ENCODE data around the gene C16orf95. TPM values are rescaled to one million over a fixed set of nuclear protein-coding genes. Genes with fewer than 3 reads are reported as not detected.

C16orf95 gene
- total and polyA plus RNA-seq, 2 experiments from 2014 or later: 8.5 to 8.6 TPM

DNA sequence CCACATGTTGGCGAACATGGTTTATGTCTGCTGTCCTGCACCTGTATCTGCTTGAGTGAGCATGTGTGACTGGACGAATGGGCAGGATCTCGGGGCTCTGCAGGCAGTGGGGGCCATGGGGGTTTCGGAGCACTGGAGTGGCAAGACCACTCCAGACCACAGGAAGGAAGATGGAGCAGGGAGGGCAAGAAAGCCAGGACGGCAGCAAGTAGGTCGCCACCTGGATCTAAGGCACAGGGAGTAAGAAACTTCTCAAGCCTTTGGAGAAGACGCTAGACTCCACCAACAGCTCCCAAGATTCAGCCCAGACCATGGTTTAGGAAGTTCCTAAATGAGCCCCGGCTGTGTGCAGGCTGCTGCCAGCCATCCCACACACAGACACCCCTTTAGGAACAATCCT lies 32.8 kb upstream of the C16orf95 start:
- H3K9me3 ChIP-seq (ENCODE audit: low read depth): no peaks in the 10 kb centered on the region
- H3K27me3 ChIP-seq: no peaks in the 10 kb centered on the region
- peaks cover 10% of the 10 kb centered on the region for H3K4me1 ChIP-seq (ENCODE audit: low read depth)
- no peak for DNase-seq (ENCODE audit: low read depth in 1 of 2, low spot score in 1 of 2)
- no peaks in the 10 kb centered on the region for H3K36me3 ChIP-seq
- no peak overlapping the region for H3K27ac ChIP-seq
- TF ChIP-seq, protein P1, sequence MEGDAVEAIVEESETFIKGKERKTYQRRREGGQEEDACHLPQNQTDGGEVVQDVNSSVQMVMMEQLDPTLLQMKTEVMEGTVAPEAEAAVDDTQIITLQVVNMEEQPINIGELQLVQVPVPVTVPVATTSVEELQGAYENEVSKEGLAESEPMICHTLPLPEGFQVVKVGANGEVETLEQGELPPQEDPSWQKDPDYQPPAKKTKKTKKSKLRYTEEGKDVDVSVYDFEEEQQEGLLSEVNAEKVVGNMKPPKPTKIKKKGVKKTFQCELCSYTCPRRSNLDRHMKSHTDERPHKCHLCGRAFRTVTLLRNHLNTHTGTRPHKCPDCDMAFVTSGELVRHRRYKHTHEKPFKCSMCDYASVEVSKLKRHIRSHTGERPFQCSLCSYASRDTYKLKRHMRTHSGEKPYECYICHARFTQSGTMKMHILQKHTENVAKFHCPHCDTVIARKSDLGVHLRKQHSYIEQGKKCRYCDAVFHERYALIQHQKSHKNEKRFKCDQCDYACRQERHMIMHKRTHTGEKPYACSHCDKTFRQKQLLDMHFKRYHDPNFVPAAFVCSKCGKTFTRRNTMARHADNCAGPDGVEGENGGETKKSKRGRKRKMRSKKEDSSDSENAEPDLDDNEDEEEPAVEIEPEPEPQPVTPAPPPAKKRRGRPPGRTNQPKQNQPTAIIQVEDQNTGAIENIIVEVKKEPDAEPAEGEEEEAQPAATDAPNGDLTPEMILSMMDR (IDR thresholded peaks at IDR 0.05; ENCODE audit: low read depth, low read length): no peak
- H3K4me3 ChIP-seq: no peak overlapping the region

DNA sequence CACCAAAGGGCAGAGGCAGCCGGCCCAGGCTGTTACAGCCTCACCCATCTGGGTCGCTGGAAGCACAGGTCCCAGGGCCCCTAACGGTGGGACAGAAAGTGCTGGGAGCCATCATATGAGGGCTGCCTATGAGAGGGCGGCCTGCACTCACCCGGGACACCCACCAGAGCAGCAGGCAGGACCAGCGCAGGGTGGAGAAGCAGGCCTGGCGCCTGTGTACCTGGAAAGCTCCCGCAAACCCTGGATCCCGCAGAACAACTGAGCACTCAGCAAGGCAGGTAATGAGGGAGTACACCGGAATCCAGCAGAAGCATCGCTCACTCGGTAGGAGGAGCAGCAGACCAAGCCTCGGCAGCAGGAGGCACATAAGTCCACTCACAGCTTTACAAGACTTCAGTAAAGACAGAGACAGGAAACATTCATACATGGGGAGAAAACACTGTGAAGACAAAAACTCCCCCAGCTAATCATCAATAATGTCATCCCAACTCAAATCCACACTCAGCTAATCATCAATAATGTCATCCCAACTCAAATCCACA lies 31.5 kb upstream of the C16orf95 start:
- Histone ChIP-seq H3K4me3 (no peak overlapping the region), H3K27ac (no peak overlapping the region), H3K27me3 (no peaks in the 10 kb centered on the region), H3K4me1 (ENCODE audit: low read depth) (peaks cover 10% of the 10 kb centered on the region), H3K36me3 (no peaks in the 10 kb centered on the region), H3K9me3 (ENCODE audit: low read depth) (no peaks in the 10 kb centered on the region)
- TF ChIP-seq, protein P1 (IDR thresholded peaks at IDR 0.05; ENCODE audit: low read depth, low read length): no peak
- no peak for DNase-seq (ENCODE audit: low read depth in 1 of 2, low spot score in 1 of 2)

DNA sequence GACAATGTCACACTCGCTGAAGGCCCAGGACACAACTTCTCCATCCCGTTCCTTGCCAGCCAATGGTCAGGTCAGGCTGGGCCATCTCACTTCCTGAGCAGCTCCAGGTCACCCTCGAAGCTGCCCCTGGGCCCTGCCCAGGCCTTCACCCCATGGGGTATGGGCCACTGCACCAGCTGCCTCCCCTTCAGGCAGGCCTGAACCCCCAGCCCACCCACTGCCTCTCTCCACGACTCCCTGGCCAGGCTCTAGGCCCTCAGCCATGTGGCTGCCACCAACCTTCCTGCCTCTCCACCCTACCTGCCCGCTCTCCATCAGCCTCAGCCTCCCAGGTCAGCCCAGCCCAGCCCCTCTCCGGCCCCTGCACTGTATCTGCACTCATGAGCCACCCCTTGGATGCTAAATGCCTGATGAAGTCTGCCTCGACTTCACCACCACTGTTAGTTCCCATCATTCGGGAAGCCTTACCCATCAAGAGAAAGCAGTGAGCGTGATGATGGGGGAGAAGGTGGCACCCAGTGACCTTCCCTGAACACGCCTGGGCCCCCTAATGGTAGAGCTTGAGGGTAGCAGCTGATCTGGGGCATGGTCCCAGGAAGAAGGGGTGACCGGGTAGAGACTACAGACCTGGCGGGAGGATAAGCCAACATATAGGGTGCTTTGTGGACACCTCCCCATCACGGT lies 30.9 kb upstream of the C16orf95 start:
- TF ChIP-seq, protein P1 (IDR thresholded peaks at IDR 0.05; ENCODE audit: low read depth, low read length): peak; percentile 4
- no peak for DNase-seq (ENCODE audit: low read depth in 1 of 2, low spot score in 1 of 2)

DNA sequence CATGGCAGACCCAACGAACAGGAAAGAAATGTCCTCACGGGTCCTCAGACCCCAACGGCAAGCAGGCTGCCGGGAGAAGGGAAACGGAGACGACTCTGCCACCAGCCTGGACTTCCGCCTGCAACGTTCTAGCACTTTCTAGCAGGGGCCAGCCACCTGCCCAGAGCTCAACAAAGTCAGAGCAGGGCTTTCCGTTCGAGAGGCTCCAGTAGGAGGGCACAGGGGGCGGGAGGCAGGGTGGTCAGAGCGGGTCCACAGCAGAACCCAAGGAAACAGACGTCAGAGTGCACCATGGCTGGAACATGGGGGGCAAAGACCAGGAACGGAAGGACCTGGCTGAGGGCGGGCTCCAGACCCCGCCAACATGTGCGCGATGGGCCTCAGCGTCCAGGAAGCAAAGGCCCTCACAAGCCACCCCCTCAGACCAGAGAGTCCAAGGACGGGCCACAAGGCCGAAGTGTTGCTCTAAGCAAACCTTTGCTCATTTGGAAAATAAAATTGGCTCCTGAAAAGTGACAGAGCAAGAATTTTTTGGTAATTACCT lies 29.4 kb upstream of the C16orf95 start:
- TF ChIP-seq, protein P1 (IDR thresholded peaks at IDR 0.05; ENCODE audit: low read depth, low read length): no peak
- Histone ChIP-seq H3K27me3 (no peaks in the 10 kb centered on the region), H3K4me3 (no peak overlapping the region), H3K36me3 (peaks cover 9% of the 10 kb centered on the region), H3K4me1 (ENCODE audit: low read depth) (peaks cover 4% of the 10 kb centered on the region), H3K27ac (no peak overlapping the region), H3K9me3 (ENCODE audit: low read depth) (no peaks in the 10 kb centered on the region)
- DNase-seq (ENCODE audit: low read depth in 1 of 2, low spot score in 1 of 2): no peak

More for the DNA sequence above, 30.9 kb upstream of the C16orf95 start:
- H3K27ac ChIP-seq: no peak overlapping the region
- H3K4me3 ChIP-seq: no peak overlapping the region
- peaks cover under 1% of the 10 kb centered on the region for H3K36me3 ChIP-seq
- H3K27me3 ChIP-seq: no peaks in the 10 kb centered on the region
- H3K9me3 ChIP-seq (ENCODE audit: low read depth): no peaks in the 10 kb centered on the region
- H3K4me1 ChIP-seq (ENCODE audit: low read depth): peaks cover 10% of the 10 kb centered on the region

DNA sequence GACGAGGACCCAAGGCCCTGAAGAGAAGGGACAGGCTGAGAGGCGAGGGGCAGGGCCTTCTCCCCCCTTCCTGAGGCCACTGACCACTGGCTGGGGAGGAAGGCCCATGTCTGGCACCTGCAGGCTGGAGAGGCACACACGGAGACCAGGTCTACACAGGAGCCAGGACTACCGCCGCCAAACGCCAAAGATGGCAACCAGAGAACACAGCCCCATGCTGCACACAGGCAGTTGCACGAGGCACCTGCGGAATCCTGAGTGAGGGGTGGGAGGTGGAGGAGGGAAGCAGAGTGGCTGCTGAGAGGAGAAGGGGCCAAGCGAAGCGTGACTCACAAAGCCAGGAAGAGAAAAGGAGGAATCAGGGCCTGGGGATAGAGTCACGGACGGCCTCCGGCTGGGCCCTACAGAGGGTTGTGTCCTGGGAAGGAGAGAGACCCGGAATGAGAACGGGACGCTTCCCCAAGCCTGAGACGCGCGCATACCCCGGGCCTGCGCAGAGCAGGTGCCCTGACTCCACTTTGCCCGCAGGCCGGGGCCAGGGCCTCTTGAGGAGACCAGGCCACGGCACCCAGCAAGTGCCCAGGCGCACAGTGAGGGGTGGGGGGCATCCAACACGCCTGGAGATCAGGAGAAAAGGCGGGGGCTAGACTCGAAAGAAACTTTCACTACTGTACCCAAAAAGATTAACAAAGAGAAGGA lies 28.7 kb upstream of the C16orf95 start:
- no peak for DNase-seq (ENCODE audit: low read depth in 1 of 2, low spot score in 1 of 2)
- H3K9me3 ChIP-seq (ENCODE audit: low read depth): no peaks in the 10 kb centered on the region
- TF ChIP-seq, protein P1 (IDR thresholded peaks at IDR 0.05; ENCODE audit: low read depth, low read length): no peak
- no peak overlapping the region for H3K27ac ChIP-seq
- H3K4me1 ChIP-seq (ENCODE audit: low read depth): no peaks in the 10 kb centered on the region
- no peak overlapping the region for H3K4me3 ChIP-seq
- H3K27me3 ChIP-seq: no peaks in the 10 kb centered on the region
- H3K36me3 ChIP-seq: peaks cover 9% of the 10 kb centered on the region

Measured in cardiac muscle cell (in vitro differentiated cells and primary cell).